ENCODE results near the gene CDH16.
"Not testable (repeated sequence)": the region's sequence is repeated elsewhere in the genome, so short reads cannot be mapped to it uniquely, and the experiment has no call there.

CDH16 gene

DNA sequence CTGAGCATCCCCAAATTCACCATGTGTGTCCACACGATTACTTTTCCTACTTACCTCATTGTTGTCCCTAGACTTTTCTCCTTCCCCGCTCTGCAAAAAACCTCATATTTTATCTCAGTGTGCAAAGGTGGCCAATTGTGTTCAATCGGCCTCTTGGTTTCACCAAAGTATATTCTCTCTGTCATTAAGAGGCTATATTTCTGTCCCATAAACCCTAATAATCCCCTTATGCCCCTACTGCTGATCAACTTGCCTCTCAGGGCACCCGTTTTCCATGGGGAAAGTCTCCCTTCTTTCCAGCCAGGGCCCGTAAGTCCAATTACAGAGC, 28.3 kb upstream of the CDH16 start:
- no peak for DNase-seq (ENCODE audit: low read depth)

DNA sequence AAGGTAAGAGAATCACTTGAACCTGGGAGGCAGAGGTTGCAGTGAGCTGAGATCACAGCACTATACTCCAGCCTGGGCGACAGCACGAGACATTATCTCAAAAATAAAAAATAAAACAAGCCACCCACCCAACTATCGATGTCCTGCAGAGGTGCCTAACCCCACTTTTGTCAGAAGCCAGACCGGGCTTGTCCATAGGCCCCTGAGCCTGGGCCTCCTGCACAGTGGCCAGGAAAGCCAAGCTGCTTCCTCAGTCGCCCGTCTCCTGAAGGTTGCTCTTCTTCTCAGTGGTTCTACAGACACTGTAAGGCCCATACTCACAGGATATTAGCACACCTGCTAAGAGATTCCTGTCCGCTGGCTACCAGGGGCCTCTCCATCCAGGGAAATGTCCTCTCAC, 27.9 kb upstream of the CDH16 start:
- no peak for DNase-seq (ENCODE audit: low read depth)

DNA sequence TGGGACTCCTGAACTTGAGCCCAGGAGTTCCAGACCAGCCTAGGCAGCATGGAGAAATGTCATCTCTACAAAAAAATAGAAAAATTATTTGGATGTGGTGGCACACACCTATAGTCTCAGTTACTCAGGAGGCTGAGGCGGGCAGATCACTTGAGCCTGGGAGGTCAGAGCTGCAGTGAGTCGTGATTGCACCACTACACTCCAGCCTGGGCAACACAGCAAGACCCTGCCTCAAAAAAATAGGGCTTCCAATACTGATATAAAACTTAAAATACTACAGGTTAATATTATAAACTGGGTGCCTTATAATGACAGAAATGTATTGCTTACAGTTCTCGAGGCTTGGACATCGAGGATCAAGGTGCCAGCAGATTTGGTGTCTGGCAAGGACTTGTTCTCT, 27.3 kb upstream of the CDH16 start:
- DNase-seq (ENCODE audit: low read depth): no peak

DNA sequence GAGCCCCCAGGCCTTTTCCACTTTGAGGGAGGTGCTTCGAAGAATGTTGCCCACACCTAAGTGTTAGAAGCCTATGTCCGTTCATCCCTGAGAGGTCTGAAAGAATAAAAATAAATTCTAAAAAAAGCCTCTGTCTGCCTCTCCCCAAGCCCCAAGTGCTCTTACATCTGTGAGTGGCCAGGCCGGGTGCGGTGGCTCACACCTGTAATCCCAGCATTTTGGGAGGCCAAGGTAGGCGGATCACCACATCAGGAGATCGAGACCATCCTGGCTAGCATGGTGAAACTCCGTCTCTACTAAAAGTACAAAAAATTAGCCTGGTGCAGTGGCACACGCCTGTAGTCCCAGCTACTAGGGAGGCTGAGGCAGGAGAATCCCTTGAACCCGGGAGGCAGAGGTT, 26.3 kb upstream of the CDH16 start:
- not testable (repeated sequence) for DNase-seq (ENCODE audit: low read depth)

DNA sequence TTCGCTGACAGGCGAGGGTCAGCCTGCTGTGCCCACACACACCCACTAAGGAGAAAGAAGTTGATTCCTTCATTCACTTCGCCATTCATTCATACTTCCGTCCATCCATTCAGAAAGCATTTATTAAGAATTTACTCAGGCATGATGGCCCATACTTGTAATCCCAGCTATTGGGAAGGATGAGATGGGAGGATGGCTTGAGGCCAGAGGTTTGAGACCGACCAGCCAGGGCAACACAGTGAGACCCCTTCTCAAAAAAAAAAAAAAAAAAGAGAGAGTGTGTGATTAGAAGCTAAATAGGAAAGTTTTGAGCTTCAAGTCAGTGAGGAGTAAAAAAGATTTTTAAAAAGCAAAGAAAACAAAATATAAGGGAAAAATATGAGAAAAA, 25.4 kb upstream of the CDH16 start:
- no peak for DNase-seq (ENCODE audit: low read depth)

DNA sequence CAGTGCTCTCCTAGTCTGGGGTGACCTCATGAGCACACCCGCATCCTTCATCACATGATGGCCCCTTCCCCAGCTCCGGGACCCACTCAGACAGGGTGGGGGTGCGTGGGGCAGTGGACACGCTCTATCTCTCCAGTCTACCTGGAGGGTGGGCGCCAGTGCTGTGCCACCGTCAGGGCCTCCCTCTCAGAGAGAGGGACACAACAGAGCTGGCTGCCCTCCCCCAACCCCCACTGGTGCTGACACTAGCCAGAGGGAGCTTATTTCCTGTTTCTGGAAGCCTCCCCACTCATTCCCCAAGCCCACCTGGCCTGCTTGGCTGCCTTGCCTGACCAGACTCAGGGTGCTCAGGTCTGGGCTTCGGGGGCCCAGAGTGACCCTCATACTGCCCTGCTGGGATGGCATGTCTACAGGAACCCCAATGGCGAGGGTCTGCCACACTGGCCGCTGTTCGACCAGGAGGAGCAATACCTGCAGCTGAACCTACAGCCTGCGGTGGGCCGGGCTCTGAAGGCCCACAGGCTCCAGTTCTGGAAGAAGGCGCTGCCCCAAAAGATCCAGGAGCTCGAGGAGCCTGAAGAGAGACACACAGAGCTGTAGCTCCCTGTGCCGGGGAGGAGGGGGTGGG, 24.9 kb upstream of the CDH16 start:
- no peak for DNase-seq (ENCODE audit: low read depth)

DNA sequence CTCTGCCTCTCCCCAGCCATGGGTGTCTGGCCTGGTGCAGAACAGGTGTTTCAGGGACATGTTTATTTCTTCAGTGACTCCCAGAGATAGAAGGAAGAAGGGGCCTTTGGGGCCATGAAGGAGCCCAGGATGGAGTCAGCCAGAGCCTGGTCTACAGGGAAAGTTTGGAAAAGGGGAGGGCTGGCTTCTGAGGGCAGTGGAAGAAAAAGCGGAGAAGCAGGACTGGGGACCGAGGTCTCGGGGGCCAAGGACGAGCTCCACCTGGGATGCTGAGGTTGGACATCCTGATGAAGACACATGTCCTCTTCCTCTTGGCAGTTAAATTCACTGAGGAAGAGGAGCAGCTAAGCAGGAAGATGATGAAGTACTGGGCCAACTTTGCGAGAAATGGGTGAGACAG, 24.3 kb upstream of the CDH16 start:
- no peak for DNase-seq (ENCODE audit: low read depth)

DNA sequence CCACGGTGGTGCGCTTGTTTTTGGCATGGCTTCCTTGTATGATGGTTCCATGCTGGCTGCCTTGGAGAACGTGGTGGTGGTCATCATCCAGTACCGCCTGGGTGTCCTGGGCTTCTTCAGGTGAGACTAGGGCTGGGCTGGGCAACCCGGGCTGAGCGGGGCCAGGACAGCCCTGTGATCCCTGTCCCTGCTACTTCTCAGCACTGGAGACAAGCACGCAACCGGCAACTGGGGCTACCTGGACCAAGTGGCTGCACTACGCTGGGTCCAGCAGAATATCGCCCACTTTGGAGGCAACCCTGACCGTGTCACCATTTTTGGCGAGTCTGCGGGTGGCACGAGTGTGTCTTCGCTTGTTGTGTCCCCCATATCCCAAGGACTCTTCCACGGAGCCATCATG, 21.6 kb upstream of the CDH16 start:
- no peak for DNase-seq (ENCODE audit: low read depth)

DNA sequence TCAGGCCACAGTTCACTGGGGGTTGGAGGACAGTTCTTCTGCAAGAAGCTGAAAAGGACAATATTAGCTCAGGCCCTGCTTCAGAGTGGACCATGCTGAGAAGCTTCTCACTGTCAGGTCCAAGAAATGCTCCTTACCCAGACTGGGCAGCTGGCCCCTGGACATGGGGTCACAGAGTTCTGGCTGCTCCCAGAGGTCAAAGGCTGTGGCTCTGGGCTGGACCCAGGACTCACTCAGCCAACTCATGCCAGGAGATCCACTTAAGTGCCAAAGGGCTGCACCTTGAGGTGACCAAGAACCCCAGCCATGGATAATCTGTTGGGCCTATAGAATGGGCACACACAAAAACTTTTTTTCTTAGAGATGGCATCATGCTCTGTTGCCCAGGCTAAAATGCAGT, 20.7 kb upstream of the CDH16 start:
- no peak for DNase-seq (ENCODE audit: low read depth)

DNA sequence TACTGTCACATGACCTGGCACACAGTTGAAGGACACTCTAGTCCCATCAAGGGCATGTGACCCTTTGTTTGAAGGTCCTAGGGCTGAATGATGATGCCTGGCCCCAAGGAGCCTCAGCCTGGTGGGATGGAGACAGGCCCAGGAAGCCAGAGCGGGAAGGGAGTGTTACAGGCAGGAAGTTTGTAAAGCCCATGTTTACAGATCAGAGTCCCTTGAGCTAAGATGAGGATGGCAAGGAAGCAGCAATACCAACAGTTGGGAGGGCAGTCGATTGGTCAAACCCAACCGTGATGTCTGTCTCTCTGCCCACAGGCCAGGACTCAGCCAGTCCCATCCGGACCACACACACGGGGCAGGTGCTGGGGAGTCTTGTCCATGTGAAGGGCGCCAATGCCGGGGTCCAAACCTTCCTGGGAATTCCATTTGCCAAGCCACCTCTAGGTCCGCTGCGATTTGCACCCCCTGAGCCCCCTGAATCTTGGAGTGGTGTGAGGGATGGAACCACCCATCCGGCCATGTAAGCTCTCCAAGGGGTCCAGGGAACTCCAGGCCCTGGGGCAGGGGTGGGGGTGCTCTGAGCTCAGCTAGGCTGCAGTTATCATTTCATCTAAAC, 19.1 kb upstream of the CDH16 start:
- no peak for DNase-seq (ENCODE audit: low read depth)

DNA sequence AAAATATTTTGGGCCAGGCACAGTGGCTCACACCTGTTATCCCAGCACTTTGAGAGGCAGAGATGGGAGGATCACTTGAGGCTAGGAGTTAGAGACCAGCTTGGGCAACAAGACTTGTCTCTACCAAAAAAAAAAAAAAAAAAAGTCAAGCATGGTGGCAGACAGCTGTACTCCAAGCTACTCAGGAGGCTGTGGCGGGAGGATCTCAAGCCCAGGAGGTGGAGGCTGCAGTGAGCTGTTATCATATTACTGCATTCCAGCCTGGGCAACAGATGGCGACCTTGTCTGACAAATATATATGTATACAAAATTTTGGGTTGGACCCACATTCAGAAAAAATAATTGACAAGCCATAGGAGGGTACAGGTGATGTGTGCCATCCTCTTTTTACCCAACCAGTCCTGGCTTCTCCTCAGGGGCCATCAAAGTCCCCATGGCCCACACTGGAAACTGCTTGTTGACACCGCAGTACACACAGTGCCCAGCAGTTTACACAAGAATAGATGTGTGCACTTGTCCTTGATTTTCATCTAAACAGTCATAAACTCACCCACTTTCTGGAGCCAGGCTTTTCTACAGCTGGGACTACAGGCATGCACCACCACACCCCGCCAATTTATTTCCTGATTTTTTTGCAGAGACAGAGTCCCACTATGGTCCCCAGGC, 18.3 kb upstream of the CDH16 start:
- DNase-seq (ENCODE audit: low read depth): no peak

DNA sequence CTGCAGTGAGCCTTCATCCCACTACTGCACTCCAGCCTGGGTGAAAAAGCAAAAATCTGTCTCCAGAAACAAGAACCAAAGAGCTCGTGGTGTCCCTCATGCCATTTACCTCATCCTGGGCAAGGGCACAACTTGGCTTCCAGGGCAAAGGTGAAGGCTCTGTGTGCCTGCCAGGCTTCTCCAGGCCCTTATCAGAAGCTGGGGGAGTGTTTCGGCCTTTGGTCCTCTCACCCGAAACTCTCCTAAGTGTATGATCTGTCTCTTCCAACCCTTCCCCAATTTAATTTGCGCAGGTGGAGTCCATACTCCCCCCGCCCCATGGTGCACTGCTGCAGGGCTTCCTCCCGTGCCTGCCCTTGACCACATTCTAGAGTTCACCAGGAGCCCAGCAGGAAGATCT, 17.8 kb upstream of the CDH16 start:
- no peak for DNase-seq (ENCODE audit: low read depth)

DNA sequence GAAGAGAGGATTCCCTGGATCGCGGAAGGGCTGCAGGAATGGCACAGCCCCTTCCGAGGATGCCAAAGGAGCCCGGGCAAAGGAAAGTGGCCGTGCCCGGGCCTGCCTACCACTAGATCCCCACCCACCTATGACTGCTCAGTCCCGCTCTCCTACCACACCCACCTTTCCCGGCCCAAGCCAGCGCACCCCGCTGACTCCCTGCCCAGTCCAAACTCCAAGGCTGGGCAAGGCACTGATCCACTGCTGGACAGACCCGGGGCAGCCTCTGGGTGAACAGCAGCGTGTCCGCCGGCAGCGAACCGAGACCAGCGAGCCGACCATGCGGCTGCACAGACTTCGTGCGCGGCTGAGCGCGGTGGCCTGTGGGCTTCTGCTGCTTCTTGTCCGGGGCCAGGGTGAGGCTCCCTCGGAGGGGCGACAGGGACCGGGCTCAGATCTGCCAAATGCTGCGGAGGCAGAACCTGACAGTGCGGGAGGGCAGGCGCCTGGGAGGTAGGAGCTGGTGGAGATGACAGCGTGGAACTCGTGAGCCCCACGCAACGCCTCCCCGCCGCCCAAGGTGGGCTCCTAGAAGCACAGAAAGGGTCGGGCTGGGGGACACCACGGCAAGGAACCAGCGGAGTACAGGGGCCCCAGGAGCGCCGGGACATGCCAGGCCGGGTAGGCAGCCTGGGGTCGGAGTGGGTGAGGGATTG, 16.8 kb upstream of the CDH16 start, which contains the start of gene CES2:
Gene CES2 (plus strand): TSS at position 203 of the 698 bp plus-strand sequence. CDS start 120 bp downstream, at position 323.
- DNase-seq (ENCODE audit: low read depth): no peak

DNA sequence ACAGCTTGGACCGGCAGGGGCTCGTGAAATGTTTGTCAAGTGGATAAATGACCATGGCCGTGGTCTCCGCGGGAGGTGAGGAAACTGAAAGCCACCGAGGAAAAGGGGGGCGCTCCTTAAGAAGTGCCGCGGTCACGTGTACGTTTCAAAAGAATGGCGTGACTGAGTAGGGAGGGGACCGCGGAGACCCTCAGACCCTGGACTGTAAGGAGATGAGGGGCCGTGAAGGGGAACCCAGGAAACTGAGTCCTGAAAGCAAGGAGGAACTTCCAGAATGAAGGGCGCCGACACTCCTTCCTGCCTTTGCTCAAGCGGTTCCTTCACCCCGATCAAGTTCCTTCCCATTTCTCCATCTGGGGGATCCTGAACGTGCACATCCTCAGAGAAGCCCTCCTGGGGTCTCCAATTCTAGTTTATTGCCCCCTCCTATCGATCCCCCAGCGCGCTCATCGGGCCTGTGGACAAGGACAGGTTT, 16.2 kb upstream of the CDH16 start:
- not testable (repeated sequence) for DNase-seq (ENCODE audit: low read depth)

DNA sequence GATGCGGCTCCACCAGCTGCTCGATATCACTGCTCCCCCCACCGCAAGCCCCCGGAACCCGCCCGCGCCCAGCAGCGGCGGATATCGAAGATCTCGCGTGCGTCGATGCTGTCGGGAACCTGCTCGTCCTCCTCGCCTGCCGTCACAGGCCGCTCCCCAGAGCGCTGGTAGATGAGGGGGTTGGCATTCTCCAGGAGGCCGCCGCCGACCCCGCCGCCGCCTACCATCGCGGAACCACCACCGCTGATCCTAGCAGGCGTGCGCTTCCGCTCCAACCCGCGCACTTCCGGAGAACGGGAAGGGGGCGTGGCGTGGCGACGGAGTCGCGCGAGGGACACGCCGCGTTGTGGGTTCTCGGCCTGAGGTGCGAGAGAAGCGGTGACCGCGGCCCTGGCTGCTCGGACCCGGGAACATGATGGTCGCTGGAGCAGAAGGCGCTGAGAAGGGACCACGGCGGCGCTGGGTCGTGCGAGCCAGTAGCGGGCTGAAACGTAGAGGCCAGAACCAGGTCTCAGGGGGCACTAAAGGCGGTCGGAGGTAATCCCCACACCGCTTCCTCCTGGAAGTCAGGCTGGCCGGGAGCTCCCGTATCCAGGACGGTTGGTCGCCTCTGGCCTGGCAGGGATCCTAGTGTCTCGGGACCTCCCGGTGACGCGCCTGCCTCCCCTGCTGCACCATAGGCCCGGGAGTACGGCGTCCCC, 15.6 kb upstream of the CDH16 start, which contains the start of gene CIAO2B:
Gene CIAO2B (minus strand): TSS at position 265 of the 701 bp plus-strand sequence. CDS start 38 bp downstream, at position 227.
- DNase-seq (ENCODE audit: low read depth): peak; percentile 81

DNA sequence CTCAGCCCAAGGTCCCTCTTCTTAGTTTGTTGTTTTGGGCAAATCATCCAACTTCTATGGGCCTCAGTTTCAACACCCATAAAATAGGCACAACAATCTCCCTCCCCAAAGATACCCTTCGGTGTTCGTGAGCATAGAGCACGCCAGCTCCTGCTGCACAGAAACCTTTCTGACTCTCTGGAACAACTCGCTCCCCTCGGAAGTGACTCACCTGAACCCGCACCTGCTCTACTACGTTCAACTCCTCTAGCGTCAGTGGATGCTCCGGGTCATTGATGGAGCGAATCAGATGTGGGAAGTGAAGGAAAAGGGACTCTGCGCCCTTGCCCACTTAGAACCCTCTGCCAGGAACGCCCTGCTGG, 15.1 kb upstream of the CDH16 start:
- DNase-seq (ENCODE audit: low read depth): peak; percentile 30

DNA sequence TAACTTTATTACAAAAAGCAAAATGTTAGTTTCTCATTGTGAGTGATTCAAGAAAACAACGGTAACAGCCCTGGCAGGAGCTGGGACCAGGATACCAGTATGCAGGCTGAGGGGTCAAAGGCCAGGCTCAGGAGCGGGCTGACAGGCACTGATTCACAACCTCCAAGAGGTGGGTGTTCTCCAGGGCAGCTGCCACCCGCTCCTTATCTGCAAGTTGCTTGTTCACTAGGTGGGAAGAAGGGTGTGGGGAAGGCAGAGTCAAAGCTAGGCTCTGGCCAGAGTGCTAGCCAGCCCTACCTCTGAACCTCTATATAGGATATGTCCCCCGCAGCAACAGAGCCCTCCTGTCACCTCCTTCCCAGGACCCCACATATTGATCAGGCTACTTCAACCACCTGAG, 13.4 kb upstream of the CDH16 start:
- no peak for DNase-seq (ENCODE audit: low read depth)

DNA sequence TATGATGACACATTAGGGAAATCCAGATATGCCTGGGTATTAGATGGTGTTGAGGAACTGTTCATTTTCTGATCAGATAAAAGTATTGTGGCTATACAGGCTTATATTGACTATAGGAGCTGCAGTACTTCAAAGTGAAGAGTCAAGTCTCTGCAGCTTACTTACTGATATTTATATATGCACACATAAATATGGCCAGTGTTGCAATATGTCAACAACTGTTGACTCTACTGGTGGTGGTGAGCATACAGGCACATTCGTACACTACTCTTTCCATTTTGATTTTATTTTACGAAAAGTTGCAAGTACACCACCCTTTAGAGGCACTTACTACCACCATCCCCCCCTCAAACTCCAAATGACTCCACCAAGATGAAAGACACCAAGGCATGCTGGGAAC, 13.0 kb upstream of the CDH16 start:
- no peak for DNase-seq (ENCODE audit: low read depth)

DNA sequence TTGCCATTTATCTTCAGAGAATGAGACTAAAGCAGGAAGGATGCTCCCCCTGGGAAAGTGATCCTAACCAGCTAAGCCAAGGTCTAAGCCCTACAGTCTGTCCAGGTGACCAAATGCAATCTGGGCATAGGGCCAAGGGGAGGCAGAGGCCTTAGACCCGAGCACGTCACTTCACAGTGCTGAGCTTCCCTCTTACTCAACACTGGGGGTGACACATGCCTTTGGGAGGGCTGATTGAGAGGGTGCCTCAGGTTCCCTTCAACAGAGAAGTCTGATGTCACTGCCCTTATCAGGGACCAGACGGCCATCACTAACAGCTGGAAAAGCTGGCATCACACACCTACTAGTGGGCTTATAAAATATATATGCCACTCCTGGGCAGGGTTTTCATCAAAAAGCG, 11.5 kb upstream of the CDH16 start:
- DNase-seq (ENCODE audit: low read depth): no peak

DNA sequence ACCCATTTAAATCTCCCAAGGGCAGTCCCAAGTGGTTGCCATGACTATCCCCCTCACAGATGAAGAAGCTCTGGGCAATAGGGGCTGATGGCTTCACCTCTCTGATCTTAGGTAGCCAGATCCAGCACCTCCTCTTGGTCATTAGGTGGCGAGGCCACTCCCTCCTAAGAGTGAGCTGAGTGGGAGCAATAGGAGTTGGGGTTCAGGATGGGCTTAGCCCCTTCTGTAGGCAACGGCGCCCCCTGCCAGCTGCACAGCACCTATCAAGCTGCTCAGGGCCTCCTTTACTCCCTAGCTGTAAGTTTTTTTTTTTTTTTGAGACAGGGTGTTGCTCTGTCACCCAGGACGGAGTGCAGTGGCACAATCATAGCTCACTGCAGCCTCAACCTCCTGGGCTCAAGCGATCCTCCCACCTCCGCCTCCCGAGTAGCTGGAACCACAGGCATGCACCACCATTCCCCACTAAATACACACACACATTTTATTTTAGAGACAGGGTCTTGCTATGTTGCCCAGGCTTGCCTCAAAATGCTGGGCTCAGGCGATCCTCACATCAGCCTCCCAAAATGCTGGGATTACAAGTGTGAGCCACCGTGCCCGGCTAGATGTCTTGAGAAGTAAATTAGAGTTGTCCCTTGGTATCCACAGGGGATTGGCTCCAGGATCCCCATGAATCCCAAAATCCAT, 10.2 kb upstream of the CDH16 start:
- DNase-seq (ENCODE audit: low read depth): no peak

DNA sequence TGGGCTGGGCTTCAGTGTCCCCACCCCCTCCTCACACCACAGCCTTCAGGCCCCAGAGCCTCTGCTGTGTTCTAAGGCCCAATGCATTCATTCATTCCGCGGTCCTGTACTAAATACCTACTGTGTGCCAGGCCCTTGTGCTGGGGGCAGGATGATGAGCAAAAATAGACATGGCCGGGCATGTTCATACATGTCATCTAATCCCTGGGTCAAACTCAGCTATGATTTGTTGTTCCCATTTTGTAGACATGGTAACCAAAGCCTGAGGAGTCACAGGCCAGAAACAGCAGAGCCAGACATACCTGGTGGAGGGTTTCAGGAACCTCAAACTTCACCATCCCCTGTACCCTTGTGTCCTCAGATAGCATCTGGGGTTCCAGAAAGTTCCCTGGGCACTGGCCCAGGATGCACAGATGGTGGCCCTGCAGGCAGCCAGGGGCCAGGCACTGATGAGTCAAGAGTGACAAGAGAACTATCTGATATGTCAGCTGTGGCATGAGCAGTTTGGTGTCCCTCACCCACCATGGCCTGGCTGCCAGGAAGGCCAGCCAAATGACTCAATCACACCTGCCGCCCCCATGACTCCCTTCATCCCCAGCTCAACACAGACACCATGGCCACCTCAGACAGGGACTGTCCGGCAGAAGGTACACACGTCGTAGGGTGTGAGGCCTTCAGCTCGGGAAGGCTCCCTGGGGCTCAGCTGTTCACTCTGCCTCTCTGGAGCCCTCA, 9.4 kb upstream of the CDH16 start:
- DNase-seq (ENCODE audit: low read depth): no peak
